Lung (tissue), 12 donors: ENCODE data around the gene FBXO38. TPM values are rescaled to one million over a fixed set of nuclear protein-coding genes. Genes with fewer than 3 reads are reported as not detected.
"Not testable (repeated sequence)": the region's sequence is repeated elsewhere in the genome, so short reads cannot be mapped to it uniquely, and the experiment has no call there.

Source experiments
- ATAC-seq: fragments of 200-7000 bp; cut with Tn5 transposase; one replicate; pipeline ENCODE4 v1.9.1; 2020; ENCODE audit warnings: moderate number of reproducible peaks; ENCODE audit not compliant: insufficient read depth, low FRiP score
- DNase-seq, 3 donors: peaks; one replicate each; pipeline ENCODE4 v3.0.0-alpha.2; 2013 to 2017
- H3K27ac ChIP-seq, 2 donors: one replicate each; pipeline ENCODE4 v1.5.1; 2013; ENCODE audit warnings: mild to moderate bottlenecking in 2 of 2, moderate library complexity in 2 of 2, control low read depth in 1 of 2, inconsistent platforms in 1 of 2, low read depth in 1 of 2, low read length in 1 of 2
- H3K27me3 ChIP-seq, 3 donors: one replicate each; pipeline ENCODE4 v1.5.1; 2013; ENCODE audit warnings: low read length in 2 of 3; ENCODE audit not compliant: control insufficient read depth in 3 of 3, insufficient read depth in 3 of 3
- H3K36me3 ChIP-seq, 4 donors: one replicate each; pipeline ENCODE4 v1.5.1; 2013; ENCODE audit warnings: low read length in 4 of 4, mild to moderate bottlenecking in 1 of 4, moderate library complexity in 1 of 4; ENCODE audit not compliant: control insufficient read depth in 4 of 4, insufficient read depth in 4 of 4
- H3K4me1 ChIP-seq, 5 donors: one replicate each; pipeline ENCODE4 v1.5.1; 2013; ENCODE audit warnings: low read length in 5 of 5, mild to moderate bottlenecking in 2 of 5, moderate library complexity in 1 of 5; ENCODE audit not compliant: control insufficient read depth in 5 of 5, insufficient read depth in 5 of 5
- H3K4me3 ChIP-seq: one replicate; pipeline ENCODE4 v1.5.1; 2013; ENCODE audit warnings: mild to moderate bottlenecking, control low read depth, moderate library complexity
- H3K9ac ChIP-seq, 2 donors: one replicate each; pipeline ENCODE4 v1.5.1; 2013; ENCODE audit warnings: low read length in 2 of 2, control low read depth in 1 of 2; ENCODE audit not compliant: insufficient read depth in 1 of 2
- H3K9me3 ChIP-seq, 4 donors: one replicate each; pipeline ENCODE4 v1.5.1; 2013; ENCODE audit warnings: low read length in 3 of 4, mild to moderate bottlenecking in 1 of 4, moderate library complexity in 1 of 4; ENCODE audit not compliant: control insufficient read depth in 4 of 4, insufficient read depth in 3 of 4
- WGBS, 2 donors: extraction: QIAGEN DNeasy Blood & Tissue Kit; methylation state at CpG; one replicate each; pipeline ENCODE4 v1.1.7; 2013; 5-methylcytosine and 5-hydroxymethylcytosine counted together
- polyA plus RNA-seq, 2 donors: library from polyadenylated mRNA; stranded (reverse); fragments of 200-250 nt; gene quantifications; one replicate each; pipeline ENCODE4 v1.2.1, GENCODE V29; 2013
- total RNA-seq, 2 donors: library from RNA; depleted of rRNA in 1 of 2; stranded (reverse); fragments of >200 nt in 1 of 2; gene quantifications; one replicate each; pipeline ENCODE4 v1.2.1, GENCODE V29; 2014 to 2021
- TF ChIP-seq, protein P1 (sequence below): IDR thresholded peaks from 2 replicates; pipeline ENCODE4 v1.5.1; 2012; ENCODE audit warnings: mild to moderate bottlenecking; ENCODE audit errors: control extremely low read depth, extremely low read depth
- donor health status: control.
- donor health status: control.
- donor health status: Bipolar disorder and iron deficiency.
- donor health status: healthy.
- donor health status: DM: yes; HTN: yes; CAD: no.

FBXO38 gene
- total and polyA plus RNA-seq, 4 donors, result 18.5 to 77.2 (median 41.7) TPM

DNA sequence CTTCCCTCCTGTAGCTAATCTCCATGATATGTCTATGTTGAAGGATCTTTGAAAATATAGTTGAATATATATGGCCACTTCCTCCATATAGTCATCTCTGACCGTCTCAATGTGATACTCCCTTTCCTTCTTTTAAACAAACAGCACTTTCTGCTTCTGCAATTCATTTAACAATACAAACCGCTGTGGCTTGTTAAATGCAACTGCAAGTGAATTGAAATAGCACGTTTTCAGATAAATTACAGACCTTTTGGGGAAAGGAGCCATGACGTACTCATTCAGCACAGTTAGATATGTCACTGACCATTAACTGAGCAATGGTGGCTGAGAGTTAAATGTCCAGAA lies 82.5 kb downstream of the FBXO38 start:
- peak; percentile 24 for ATAC-seq
- WGBS, 2 donors, result 53 to 67% methylated on average over 4 of the region's 4 CpGs
- DNase-seq, result no peak
- TF ChIP-seq, protein P1, sequence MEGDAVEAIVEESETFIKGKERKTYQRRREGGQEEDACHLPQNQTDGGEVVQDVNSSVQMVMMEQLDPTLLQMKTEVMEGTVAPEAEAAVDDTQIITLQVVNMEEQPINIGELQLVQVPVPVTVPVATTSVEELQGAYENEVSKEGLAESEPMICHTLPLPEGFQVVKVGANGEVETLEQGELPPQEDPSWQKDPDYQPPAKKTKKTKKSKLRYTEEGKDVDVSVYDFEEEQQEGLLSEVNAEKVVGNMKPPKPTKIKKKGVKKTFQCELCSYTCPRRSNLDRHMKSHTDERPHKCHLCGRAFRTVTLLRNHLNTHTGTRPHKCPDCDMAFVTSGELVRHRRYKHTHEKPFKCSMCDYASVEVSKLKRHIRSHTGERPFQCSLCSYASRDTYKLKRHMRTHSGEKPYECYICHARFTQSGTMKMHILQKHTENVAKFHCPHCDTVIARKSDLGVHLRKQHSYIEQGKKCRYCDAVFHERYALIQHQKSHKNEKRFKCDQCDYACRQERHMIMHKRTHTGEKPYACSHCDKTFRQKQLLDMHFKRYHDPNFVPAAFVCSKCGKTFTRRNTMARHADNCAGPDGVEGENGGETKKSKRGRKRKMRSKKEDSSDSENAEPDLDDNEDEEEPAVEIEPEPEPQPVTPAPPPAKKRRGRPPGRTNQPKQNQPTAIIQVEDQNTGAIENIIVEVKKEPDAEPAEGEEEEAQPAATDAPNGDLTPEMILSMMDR, result no peak
- no peak overlapping the region for H3K4me3 ChIP-seq
- H3K9me3 ChIP-seq, result no peaks in the 10 kb centered on the region
- H3K27ac ChIP-seq, result no peak overlapping the region
- no peak overlapping the region for H3K9ac ChIP-seq
- no peaks in the 10 kb centered on the region for H3K27me3 ChIP-seq
- H3K4me1 ChIP-seq, result peaks cover 0 to 25% (median 4%) of the 10 kb centered on the region in 5 donors
- no peaks in the 10 kb centered on the region for H3K36me3 ChIP-seq

DNA sequence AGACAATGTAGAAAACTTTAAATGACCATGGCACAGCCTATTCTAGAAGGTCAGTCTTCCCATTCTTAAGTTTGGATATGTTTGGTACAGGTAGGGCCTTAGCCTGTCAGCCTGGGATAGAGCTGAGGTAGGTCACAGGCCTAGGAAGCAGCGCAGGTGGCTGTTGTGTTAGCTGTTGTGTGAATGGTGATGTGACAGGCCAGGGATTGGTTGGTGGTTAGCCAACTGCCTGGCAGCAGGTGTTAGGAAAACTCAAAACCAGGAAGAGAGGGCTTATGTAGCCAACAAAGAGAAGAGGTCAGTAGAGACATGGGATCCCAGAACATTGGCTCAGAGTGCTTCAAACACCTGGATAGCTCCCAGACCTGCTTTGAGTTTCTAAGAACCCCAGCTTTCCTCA lies 84.2 kb downstream of the FBXO38 start:
- no peak overlapping the region for H3K4me3 ChIP-seq
- ATAC-seq, result no peak
- 95 to 97% methylated on average over 1 of the region's 1 CpG for WGBS, 2 donors
- H3K36me3 ChIP-seq, result no peaks in the 10 kb centered on the region
- TF ChIP-seq, protein P1, result no peak
- no peak for DNase-seq
- H3K27me3 ChIP-seq, result no peaks in the 10 kb centered on the region
- no peak overlapping the region for H3K9ac ChIP-seq
- H3K4me1 ChIP-seq, result peaks cover 0 to 25% (median 4%) of the 10 kb centered on the region in 5 donors
- no peak overlapping the region for H3K27ac ChIP-seq
- H3K9me3 ChIP-seq, result no peaks in the 10 kb centered on the region

DNA sequence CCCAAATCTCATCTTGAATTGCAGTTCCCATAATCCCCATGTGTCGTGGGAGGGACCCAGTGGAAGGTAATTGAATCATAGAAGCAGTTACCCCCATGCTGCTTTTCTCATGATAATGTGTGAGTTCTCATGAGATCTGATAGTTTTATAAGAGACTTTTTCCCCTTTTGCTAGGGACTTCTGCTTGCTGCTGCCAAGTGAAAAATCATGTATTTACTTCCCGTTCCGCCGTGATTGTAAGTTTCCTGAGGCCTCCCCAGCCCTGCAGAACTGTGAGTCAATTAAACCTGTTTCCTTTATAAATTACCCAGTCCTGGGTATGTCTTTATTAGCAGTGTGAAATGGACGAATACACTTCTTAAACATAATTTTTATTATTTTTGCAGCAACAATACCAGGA lies 85.0 kb downstream of the FBXO38 start:
- H3K9me3 ChIP-seq, H3K9ac ChIP-seq, H3K27me3 ChIP-seq, ATAC-seq, H3K4me3 ChIP-seq, H3K36me3 ChIP-seq, H3K27ac ChIP-seq: not testable (repeated sequence)
- peaks cover 0 to 25% (median 4%) of the 10 kb centered on the region in 5 donors for H3K4me1 ChIP-seq
- peak in 1 of 3 donors; percentile 41 for DNase-seq
- 48 to 63% methylated on average over 5 of the region's 5 CpGs for WGBS, 2 donors

DNA sequence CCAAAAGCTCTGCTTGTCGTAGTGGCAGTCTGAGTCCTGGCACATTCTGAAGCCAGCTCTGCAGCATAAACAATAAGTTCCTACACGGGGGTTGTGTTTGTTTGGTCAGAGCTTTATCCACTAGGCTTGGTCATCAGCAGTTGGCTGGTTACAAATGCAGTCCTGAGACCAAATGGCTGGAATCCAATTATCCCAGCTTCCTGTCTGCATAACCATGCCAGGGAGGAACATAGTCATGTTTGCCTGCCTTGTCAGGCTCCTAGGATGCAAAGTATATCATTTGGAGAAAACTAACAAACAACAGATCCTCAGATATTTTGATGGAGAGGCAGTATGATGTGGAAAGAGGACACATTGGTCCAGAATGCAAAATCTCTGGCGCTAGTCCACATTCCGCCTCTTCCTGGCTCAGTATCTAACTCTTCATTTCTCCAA lies 85.8 kb downstream of the FBXO38 start:
- H3K9me3 ChIP-seq, result no peaks in the 10 kb centered on the region
- TF ChIP-seq, protein P1, result no peak
- no peak overlapping the region for H3K4me3 ChIP-seq
- no peaks in the 10 kb centered on the region for H3K27me3 ChIP-seq
- peak; percentile 86 to 96 (median 96) for DNase-seq
- no peaks in the 10 kb centered on the region for H3K36me3 ChIP-seq
- H3K4me1 ChIP-seq, result peaks cover 0 to 25% (median 4%) of the 10 kb centered on the region in 5 donors
- H3K27ac ChIP-seq, result peak overlapping the region; percentile 46 to 52
- 52 to 72% methylated on average over 4 of the region's 4 CpGs for whole genome bisulfite sequencing, 2 donors
- ATAC-seq, result peak; percentile 54
- no peak overlapping the region for H3K9ac ChIP-seq
